ENCODE results near the gene FXYD6. TPM values are rescaled to one million over a fixed set of nuclear protein-coding genes. Genes with fewer than 3 reads are reported as not detected.

The FXYD6 gene
- total and polyA plus RNA-seq, 9 of the 15 experiments (the other 6 are each of a cell fraction or from before 2014, with no cell fraction given) = 0.07 to 0.35 TPM; not detected in 7

DNA sequence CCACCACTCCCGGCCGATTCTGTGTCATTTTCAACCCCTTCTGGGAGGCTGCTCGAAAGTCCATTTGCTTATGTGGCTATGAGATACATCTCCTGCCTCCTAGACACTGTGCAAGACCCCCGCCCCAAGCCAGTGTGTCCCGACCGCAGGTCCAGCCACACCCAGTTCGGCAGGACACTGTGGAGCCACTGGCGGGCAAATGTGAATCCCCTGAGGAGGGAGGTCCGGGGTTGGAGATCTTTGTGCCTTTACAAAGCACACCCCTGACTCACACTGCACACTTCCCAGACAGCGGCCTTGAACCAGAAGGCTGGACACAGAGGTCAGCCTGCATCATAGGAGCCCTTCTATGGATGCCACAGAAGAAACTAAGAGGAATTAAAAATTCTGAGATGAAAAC is 17.4 kb downstream of the FXYD6 start (continued):
- TF ChIP-seq, protein P1, sequence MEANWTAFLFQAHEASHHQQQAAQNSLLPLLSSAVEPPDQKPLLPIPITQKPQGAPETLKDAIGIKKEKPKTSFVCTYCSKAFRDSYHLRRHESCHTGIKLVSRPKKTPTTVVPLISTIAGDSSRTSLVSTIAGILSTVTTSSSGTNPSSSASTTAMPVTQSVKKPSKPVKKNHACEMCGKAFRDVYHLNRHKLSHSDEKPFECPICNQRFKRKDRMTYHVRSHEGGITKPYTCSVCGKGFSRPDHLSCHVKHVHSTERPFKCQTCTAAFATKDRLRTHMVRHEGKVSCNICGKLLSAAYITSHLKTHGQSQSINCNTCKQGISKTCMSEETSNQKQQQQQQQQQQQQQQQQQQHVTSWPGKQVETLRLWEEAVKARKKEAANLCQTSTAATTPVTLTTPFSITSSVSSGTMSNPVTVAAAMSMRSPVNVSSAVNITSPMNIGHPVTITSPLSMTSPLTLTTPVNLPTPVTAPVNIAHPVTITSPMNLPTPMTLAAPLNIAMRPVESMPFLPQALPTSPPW (CRISPR knock-in tag; IDR thresholded peaks at IDR 0.05) = no peak
- no peak for TF ChIP-seq CHD2 (IDR thresholded peaks at IDR 0.05; ENCODE audit: low read depth, low read length)

DNA sequence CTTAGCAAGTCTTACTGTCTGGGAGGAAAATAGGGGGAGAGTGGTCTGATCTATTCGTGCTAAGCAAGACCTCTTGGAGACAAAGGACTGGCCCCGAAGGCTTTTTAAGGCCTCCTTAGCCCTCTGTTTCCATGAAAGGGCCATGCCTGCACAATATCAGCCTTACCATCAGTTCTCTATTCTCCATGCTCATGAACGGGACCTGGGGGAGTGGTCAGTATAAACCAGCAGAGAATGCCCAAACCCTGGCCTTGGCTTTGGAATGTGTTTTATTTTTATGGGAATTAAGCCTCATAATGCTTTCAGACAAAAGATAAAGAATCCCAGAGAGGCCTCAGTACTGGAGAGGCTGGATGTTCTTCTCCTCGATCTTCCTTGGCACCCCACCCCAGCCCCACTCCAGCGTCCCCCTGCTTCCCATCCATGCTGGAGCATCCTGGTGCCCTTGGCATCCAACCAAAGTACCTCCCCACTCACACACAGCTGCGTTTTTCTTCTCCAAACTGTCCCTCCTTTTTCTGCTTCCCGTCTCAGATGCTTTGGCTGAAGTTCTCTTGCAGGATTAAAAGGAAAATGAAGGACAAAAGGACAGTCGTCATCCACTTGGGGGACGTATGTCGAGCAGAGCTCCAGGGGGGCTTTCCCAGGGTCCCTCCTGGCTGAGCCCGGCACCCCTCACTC is 18.6 kb downstream of the FXYD6 start:
- Histone ChIP-seq H3K4me1 (replicated peaks in 1 of 2; ENCODE audit: control insufficient read depth in 2 of 2, insufficient read depth in 2 of 2, low read length in 2 of 2) (no peaks in the 10 kb centered on the region), H4K20me1 (replicated peaks; ENCODE audit: control insufficient read depth, insufficient read depth, low read length) (0 out of 2 replicates have a peak, but pooled peaks cover 3% of the 10 kb centered on the region), H3K27me3 (ENCODE audit: control insufficient read depth in 2 of 2, insufficient read depth in 2 of 2, low read length in 2 of 2) (peaks cover 17 to 66% of the 10 kb centered on the region in 2 experiments; a peak in 4 of 5 replicates), H3K9me3 (replicated peaks; ENCODE audit: control insufficient read depth, insufficient read depth, low read depth, low read length) (no peaks in the 10 kb centered on the region), H3K27ac (ENCODE audit: extremely low read depth, low read depth, low read length) (no peak overlapping the region), H3K4me2 (ENCODE audit: insufficient read depth, low read length) (no peak overlapping the region), H3K79me2 (ENCODE audit: control insufficient read depth, insufficient read depth, low read length) (no peaks in the 10 kb centered on the region), H3K36me3 (ENCODE audit: control insufficient read depth, insufficient read depth, low read length) (no peaks in the 10 kb centered on the region), H3K9me1 (ENCODE audit: control insufficient read depth, insufficient read depth, low read length) (no peaks in the 10 kb centered on the region), H3K4me3 (no peak overlapping the region), H3K9ac (ENCODE audit: insufficient read depth in 1 of 2, low read depth in 2 of 2, low read length in 2 of 2) (no peak overlapping the region), H2AFZ (ENCODE audit: low read depth, low read length) (no peak overlapping the region)
- in situ Hi-C loops (cut with MboI) (no loop called here), intact Hi-C loops (cut with micrococcal nuclease) (no loop called here)
- TF ChIP-seq, protein P2, sequence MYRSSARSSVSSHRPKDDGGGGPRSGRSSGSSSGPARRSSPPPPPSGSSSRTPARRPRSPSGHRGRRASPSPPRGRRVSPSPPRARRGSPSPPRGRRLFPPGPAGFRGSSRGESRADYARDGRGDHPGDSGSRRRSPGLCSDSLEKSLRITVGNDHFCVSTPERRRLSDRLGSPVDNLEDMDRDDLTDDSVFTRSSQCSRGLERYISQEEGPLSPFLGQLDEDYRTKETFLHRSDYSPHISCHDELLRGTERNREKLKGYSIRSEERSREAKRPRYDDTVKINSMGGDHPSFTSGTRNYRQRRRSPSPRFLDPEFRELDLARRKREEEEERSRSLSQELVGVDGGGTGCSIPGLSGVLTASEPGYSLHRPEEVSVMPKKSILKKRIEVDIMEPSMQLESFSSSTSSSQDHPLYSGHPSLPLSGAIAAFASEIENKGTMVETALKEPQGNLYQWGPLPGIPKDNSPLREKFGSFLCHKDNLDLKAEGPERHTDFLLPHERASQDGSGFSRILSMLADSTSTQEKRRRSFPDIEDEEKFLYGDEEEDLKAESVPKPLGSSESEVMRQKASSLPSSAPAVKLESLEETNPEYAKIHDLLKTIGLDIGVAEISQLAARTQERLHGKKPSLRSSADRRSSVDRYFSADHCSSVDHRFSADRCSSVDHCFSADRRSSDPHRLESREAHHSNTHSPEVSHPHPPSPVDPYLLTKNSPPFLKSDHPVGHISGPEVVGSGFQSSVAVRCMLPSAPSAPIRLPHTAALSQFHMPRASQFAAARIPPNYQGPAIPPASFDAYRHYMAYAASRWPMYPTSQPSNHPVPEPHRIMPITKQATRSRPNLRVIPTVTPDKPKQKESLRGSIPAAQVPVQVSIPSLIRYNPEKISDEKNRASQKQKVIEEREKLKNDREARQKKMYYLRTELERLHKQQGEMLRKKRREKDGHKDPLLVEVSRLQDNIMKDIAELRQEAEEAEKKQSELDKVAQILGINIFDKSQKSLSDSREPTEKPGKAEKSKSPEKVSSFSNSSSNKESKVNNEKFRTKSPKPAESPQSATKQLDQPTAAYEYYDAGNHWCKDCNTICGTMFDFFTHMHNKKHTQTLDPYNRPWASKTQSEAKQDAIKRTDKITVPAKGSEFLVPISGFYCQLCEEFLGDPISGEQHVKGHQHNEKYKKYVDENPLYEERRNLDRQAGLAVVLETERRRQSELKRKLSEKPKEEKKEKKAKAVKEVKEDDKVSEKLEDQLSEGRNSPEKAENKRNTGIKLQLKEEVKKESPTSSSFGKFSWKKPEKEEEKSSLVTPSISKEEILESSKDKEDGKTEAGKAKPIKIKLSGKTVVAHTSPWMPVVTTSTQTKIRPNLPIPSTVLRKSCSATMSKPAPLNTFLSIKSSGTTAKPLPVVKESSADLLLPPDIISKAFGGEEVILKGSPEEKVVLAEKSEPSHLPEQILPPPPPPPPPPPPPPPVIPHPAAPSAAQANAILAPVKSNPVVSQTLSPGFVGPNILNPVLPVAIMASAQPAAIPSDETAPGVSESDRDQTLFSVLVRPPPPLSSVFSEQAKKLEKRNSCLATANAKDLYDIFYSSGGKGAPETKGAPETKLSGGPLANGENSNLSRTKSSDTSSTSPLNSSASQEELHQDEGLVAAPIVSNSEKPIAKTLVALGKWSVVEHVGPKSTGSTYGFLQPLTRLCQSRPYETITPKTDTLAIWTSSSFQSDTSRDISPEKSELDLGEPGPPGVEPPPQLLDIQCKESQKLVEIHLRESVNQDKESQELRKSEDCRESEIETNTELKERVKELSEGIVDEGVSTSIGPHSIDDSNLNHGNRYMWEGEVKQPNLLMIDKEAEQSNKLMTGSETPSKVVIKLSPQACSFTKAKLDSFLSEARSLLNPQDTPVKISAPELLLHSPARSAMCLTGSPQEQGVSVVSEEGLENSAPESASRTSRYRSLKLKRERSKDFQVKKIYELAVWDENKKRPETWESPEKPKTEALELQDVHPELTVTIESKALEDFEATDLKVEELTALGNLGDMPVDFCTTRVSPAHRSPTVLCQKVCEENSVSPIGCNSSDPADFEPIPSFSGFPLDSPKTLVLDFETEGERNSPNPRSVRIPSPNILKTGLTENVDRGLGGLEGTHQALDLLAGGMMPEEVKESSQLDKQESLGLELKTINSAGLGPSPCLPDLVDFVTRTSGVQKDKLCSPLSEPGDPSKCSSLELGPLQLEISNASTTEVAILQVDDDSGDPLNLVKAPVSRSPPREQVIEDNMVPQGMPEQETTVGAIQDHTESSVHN (IDR thresholded peaks at IDR 0.05; ENCODE audit: borderline replicate concordance in 1 of 2, low read depth in 1 of 2) = no peak
- TF ChIP-seq SIX5 (IDR thresholded peaks at IDR 0.05; ENCODE audit: borderline replicate concordance in 1 of 2, insufficient read depth in 1 of 2, low read depth in 1 of 2, low read length in 2 of 2) (no peak), BRD4 (IDR thresholded peaks at IDR 0.05) (no peak), HMGN3 (IDR thresholded peaks at IDR 0.05; ENCODE audit: borderline replicate concordance, extremely low read depth, insufficient read length, low read depth, low read length) (no peak), RBM15 (IDR thresholded peaks at IDR 0.05; ENCODE audit: insufficient read depth, low read length) (no peak), ZFP30 (CRISPR knock-in tag; IDR thresholded peaks at IDR 0.05; ENCODE audit: borderline replicate concordance) (no peak), RAD51 (IDR thresholded peaks at IDR 0.05; ENCODE audit: borderline replicate concordance, low read depth) (no peak), ZNF785 (CRISPR knock-in tag; IDR thresholded peaks at IDR 0.05) (no peak)
- CTCF ChIA-PET (ENCODE audit: low intra/inter-chr PET ratio) = no interaction called here
- 0% methylated on average over 9 of the region's 11 CpGs for WGBS (ENCODE audit: insufficient coverage, low coverage, missing lambda C conversion rate)
- POLR2A ChIA-PET = no interaction called here
- DNase-seq (ENCODE audit: extremely low read depth in 1 of 4, low spot score in 3 of 4) (no peak), FAIRE-seq (no peak), ATAC-seq (no peak)
- BruUV-seq (replicated peaks) = no TSS peak

Data from K562 (cell line).